ENCODE results near the gene HBE1.

DNA sequence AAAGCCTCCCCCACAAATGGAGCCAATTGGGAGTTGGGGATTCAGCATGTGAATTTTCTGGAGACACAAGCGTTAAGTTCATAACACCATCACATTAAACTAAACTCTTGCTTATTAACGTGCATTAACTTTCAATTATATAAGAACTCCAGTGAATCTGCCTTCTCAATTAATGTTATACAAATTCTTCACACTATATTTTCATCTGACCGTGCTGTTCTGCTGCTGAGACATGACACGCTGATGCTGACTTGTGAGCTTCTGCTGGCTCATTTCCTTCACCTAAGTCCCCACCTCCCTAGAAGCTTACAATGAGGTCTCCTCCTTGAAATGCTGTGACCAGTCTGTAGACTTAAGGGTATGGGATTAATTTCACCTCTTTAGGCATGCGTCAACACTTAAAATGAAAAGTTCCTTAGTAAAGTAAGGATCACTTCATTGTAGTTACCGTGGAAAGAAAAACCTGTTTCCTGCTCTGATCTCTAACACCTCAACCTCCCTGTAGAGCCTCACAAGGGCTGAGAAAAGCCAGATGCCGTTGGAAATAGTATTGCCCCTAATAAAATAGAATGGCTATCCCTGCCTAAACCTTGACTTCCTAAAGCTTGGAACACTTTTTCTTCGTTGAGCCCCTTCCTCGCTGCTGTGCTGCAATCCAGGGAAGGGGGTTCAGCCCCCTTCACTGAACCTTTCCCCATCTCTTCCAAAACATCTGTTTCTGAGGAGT is 17.4 kb downstream of the HBE1 start:
- TF ChIP-seq, protein P1, sequence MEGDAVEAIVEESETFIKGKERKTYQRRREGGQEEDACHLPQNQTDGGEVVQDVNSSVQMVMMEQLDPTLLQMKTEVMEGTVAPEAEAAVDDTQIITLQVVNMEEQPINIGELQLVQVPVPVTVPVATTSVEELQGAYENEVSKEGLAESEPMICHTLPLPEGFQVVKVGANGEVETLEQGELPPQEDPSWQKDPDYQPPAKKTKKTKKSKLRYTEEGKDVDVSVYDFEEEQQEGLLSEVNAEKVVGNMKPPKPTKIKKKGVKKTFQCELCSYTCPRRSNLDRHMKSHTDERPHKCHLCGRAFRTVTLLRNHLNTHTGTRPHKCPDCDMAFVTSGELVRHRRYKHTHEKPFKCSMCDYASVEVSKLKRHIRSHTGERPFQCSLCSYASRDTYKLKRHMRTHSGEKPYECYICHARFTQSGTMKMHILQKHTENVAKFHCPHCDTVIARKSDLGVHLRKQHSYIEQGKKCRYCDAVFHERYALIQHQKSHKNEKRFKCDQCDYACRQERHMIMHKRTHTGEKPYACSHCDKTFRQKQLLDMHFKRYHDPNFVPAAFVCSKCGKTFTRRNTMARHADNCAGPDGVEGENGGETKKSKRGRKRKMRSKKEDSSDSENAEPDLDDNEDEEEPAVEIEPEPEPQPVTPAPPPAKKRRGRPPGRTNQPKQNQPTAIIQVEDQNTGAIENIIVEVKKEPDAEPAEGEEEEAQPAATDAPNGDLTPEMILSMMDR (IDR thresholded peaks at IDR 0.05; ENCODE audit: insufficient read depth, low read depth, low read length) = no peak
- TF ChIP-seq EZH2 (IDR thresholded peaks at IDR 0.05; ENCODE audit: insufficient read depth, low read length) = no peak
